AG04449 (cell line): ENCODE results near the gene KLF16.

Source experiments
- CTCF ChIA-PET: fragments of 350-600 bp; formaldehyde crosslinking; extraction: SDS; loops from one replicate; lab custom pipeline; 2021; ENCODE audit warnings: antibody characterized with exemption; lab: Yijun Ruan, JAX
- POLR2A ChIA-PET: fragments of 400-600, 350-600 bp; formaldehyde crosslinking; extraction: SDS; loops from one replicate; lab custom pipeline; 2020; ENCODE audit warnings: antibody characterized with exemption, inconsistent platforms; lab: Yijun Ruan, JAX
- DNase-seq: peaks from one replicate; pipeline ENCODE4 v3.0.0-alpha.2; 2010; ENCODE audit warnings: low read depth, low spot score
- H3K4me3 ChIP-seq: 2 replicates; pipeline ENCODE4 v1.5.1; 2011; ENCODE audit warnings: low read depth, mild to moderate bottlenecking, control low read depth, low read length
- CTCF ChIP-seq: IDR thresholded peaks from one replicate; pipeline ENCODE4 v1.5.1; 2011; ENCODE audit warnings: mild to moderate bottlenecking, moderate library complexity, low read length, control low read depth, inconsistent platforms; ENCODE audit not compliant: insufficient read depth; ENCODE audit errors: missing control alignments

The KLF16 gene

GRCh38 chr19:1811472-1811894 is 51.9 kb downstream of the KLF16 start:
- CTCF ChIA-PET: interaction anchor here (1.1 to 3.3 kb wide), 5 partner anchors 15 to 139 kb away, joined by 3 to 20 read pairs (median 4); no protein-coding TSS in a partner anchor
- POLR2A ChIA-PET: no interaction called here
- no peak for DNase-seq
- H3K4me3 ChIP-seq: peak overlapping the region; percentile 68
- no peak for TF ChIP-seq CTCF

GRCh38 chr19:1810439-1811160 is 52.8 kb downstream of the KLF16 start:
- TF ChIP-seq CTCF: no peak
- DNase-seq: no peak
- ChIA-PET CTCF (interaction anchor here (1.1 to 3.3 kb wide), 6 partner anchors 15 to 138 kb away, joined by 3 to 20 read pairs (median 5); no protein-coding TSS in a partner anchor), POLR2A (no interaction called here)
- no peak overlapping the region for H3K4me3 ChIP-seq

- POLR2A ChIA-PET: no interaction called here
- TF ChIP-seq CTCF: no peak
- no peak for DNase-seq
- CTCF ChIA-PET: interaction anchor here (2.0 to 3.3 kb wide), 2 partner anchors 14 to 17 kb away, joined by 8 to 20 read pairs; no protein-coding TSS in a partner anchor
- H3K4me3 ChIP-seq: no peak overlapping the region
Observed at GRCh38 chr19:1809678-1810077, 53.7 kb downstream of the KLF16 start.

DNA sequence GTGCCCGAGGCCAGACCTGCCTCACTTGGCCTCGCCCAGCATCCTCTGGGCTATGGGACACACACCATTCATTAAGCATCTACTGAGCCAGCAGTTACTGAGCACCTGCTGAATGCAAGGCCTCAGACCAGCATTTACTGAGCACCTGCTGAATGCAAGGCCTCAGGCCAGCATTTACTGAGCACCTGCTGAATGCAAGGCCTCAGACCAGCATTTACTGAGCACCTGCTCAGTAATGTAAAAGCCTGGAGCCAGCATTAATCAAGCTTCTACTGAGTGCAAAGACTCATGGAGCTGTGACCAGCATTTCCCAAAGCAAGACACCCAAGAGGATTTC is 55.0 kb downstream of the KLF16 start:
- POLR2A ChIA-PET: no interaction called here
- DNase-seq: no peak
- no peak overlapping the region for H3K4me3 ChIP-seq
- CTCF ChIA-PET: interaction anchor here (2.0 kb wide), 1 partner anchor 12 kb away, joined by 8 read pairs; no protein-coding TSS in a partner anchor
- TF ChIP-seq CTCF: no peak

DNA sequence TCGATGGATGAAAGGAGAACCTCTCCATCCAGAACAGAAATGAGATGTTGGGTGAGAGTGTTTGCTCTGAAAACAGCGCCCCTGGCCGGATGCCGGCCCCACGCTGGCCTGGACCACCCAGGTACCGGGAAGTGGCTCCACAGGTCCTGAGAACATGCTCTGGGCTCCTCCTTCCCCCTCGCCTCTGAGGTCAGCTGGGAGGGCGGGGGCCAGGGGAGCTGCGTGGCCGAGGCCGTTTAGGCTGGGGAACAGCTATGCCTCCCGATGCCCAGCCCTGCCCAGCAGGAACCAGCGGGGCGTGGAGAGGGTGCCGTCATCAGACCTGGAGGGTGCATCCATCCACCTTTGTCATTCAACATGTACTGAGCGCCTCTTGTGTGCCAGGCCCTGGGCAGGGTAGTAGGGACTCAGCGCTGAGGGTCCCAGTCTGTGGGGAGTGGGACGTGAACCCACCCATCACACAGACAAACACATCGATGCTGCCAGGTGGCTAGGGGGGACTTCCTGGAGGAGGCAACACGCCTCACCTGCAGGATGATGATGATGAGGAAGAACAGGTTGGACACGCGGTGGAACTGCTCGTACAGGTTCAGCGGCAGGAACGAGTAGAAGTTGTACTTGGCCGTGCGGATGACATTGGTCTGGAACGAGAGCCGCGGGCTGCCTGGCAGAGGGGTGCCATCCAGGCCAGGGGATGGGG is 55.5 kb downstream of the KLF16 start:
- ChIA-PET POLR2A (no interaction called here), CTCF (interaction anchor here (1.9 kb wide), 1 partner anchor 12 kb away, joined by 9 read pairs; no protein-coding TSS in a partner anchor)
- H3K4me3 ChIP-seq: no peak overlapping the region
- DNase-seq: no peak
- TF ChIP-seq CTCF: no peak
